IMR-90 (cell line): ENCODE results near the gene DDC. TPM values are rescaled to one million over a fixed set of nuclear protein-coding genes. Genes with fewer than 3 reads are reported as not detected.

Source experiments
- ATAC-seq: fragments of 200-7000 bp; cut with Tn5 transposase; 2 replicates; pipeline ENCODE4 v1.9.1; 2020; ENCODE audit warnings: low read depth, mild to moderate bottlenecking, moderate library complexity
- BruUV-seq: library from RNA; stranded (reverse); fragments of 400-500 nt; replicated peaks from 2 replicates; lab custom pipeline; 2021; lab: Mats Ljungman, UMichigan
- CTCF ChIA-PET: fragments of 300-600 bp; formaldehyde crosslinking; extraction: SDS; loops from one replicate; lab custom pipeline; 2021; ENCODE audit warnings: antibody characterized with exemption; lab: Yijun Ruan, JAX
- POLR2A ChIA-PET: fragments of 300-600 bp; sonication (Branson Sonifier 250); formaldehyde crosslinking; loops from one replicate; lab custom pipeline; 2022; ENCODE audit warnings: antibody characterized with exemption; ENCODE audit not compliant: unreplicated experiment; lab: Charles Lee
- DNase-seq: peaks from one replicate; pipeline ENCODE4 v3.0.0; 2013
- H2AFZ ChIP-seq: replicated peaks from 2 replicates; pipeline ENCODE3; 2013; ENCODE audit warnings: low read length, mild to moderate bottlenecking; ENCODE audit not compliant: poor library complexity
- H2AK5ac ChIP-seq: 2 replicates; pipeline ENCODE4 v1.6.1; 2013; ENCODE audit warnings: low read depth, low read length, inconsistent platforms
- H2AK9ac ChIP-seq: replicated peaks from 2 replicates; pipeline ENCODE3; 2013; ENCODE audit warnings: mild to moderate bottlenecking, low read depth, low read length, moderate library complexity; ENCODE audit not compliant: poor library complexity
- H2BK120ac ChIP-seq: 2 replicates; pipeline ENCODE4 v1.6.1; 2013; ENCODE audit warnings: low read depth, low read length, inconsistent platforms
- H2BK15ac ChIP-seq: 3 replicates; pipeline ENCODE4 v1.6.1; 2013; ENCODE audit warnings: low read depth, low read length, inconsistent platforms
- H2BK20ac ChIP-seq: 2 replicates; pipeline ENCODE4 v1.6.1; 2013; ENCODE audit warnings: low read depth, mild to moderate bottlenecking, inconsistent platforms, low read length, moderate library complexity
- H2BK5ac ChIP-seq: 2 replicates; pipeline ENCODE4 v1.6.1; 2013; ENCODE audit warnings: mild to moderate bottlenecking, low read depth, low read length, inconsistent platforms; ENCODE audit not compliant: poor library complexity, severe bottlenecking
- H3K14ac ChIP-seq: replicated peaks from 2 replicates; pipeline ENCODE4 v1.6.1; 2013; ENCODE audit warnings: low read depth, low read length, inconsistent platforms
- H3K18ac ChIP-seq: 2 replicates; pipeline ENCODE4 v1.6.1; 2013; ENCODE audit warnings: low read depth, low read length, control low read depth
- H3K23ac ChIP-seq: 2 replicates; pipeline ENCODE4 v1.6.1; 2013; ENCODE audit warnings: low read depth, low read length, inconsistent platforms
- H3K27ac ChIP-seq: 2 replicates; pipeline ENCODE4 v1.5.1; 2013; ENCODE audit warnings: mild to moderate bottlenecking, control low read depth, low read length; ENCODE audit not compliant: insufficient read depth
- H3K27me3 ChIP-seq: 2 replicates; pipeline ENCODE4 v1.6.1; 2013; ENCODE audit warnings: low read length; ENCODE audit not compliant: control insufficient read depth, insufficient read depth
- H3K36me3 ChIP-seq: 2 replicates; pipeline ENCODE4 v1.6.1; 2013; ENCODE audit warnings: low read length, mixed read lengths; ENCODE audit not compliant: control insufficient read depth, insufficient read depth
- H3K4ac ChIP-seq: 2 replicates; pipeline ENCODE4 v1.6.1; 2013; ENCODE audit warnings: low read depth, low read length, inconsistent platforms
- H3K4me1 ChIP-seq: 2 replicates; pipeline ENCODE4 v1.6.1; 2013; ENCODE audit warnings: low read length, mixed read lengths; ENCODE audit not compliant: control insufficient read depth, insufficient read depth
- H3K4me2 ChIP-seq: 2 replicates; pipeline ENCODE4 v1.6.1; 2013; ENCODE audit warnings: low read depth, mild to moderate bottlenecking, control low read depth, low read length, moderate library complexity
- H3K4me3 ChIP-seq: 2 replicates; pipeline ENCODE4 v1.5.1; 2013; ENCODE audit warnings: low read depth, mild to moderate bottlenecking, control low read depth, low read length, moderate library complexity; ENCODE audit not compliant: insufficient read depth
- H3K56ac ChIP-seq: 2 replicates; pipeline ENCODE4 v1.6.1; 2013; ENCODE audit warnings: low read length, inconsistent platforms; ENCODE audit not compliant: insufficient read depth; ENCODE audit errors: extremely low read depth
- H3K79me1 ChIP-seq, 2 experiments: 2 replicates each; pipeline ENCODE4 v1.6.1; 2013; ENCODE audit warnings: low read length in 2 of 2, inconsistent platforms in 1 of 2, low read depth in 1 of 2
- H3K9ac ChIP-seq: 2 replicates; pipeline ENCODE4 v1.6.1; 2013; ENCODE audit warnings: low read depth, low read length, control low read depth
- H3K9me1 ChIP-seq: 2 replicates; pipeline ENCODE4 v1.6.1; 2013; ENCODE audit warnings: low read length, inconsistent platforms; ENCODE audit not compliant: insufficient read depth
- H3K9me3 ChIP-seq: 2 replicates; pipeline ENCODE4 v1.6.1; 2013; ENCODE audit warnings: low read length; ENCODE audit not compliant: control insufficient read depth, insufficient read depth
- H4K20me1 ChIP-seq: 2 replicates; pipeline ENCODE4 v1.6.1; 2013; ENCODE audit warnings: low read length, inconsistent platforms; ENCODE audit not compliant: insufficient read depth
- H4K5ac ChIP-seq: 2 replicates; pipeline ENCODE4 v1.6.1; 2013; ENCODE audit warnings: mild to moderate bottlenecking, low read depth, low read length, control low read depth
- H4K8ac ChIP-seq, 2 experiments: 2 replicates each; pipeline ENCODE4 v1.6.1; 2013; ENCODE audit warnings: low read depth in 2 of 2, low read length in 2 of 2, control low read depth in 1 of 2, inconsistent platforms in 1 of 2
- H4K91ac ChIP-seq: 2 replicates; pipeline ENCODE4 v1.6.1; 2013; ENCODE audit warnings: low read depth, low read length, inconsistent platforms; ENCODE audit not compliant: insufficient read depth
- CEBPB ChIP-seq: IDR thresholded peaks from 2 replicates; pipeline ENCODE4 v1.6.1; 2012; ENCODE audit warnings: low read depth, low read length, improper control_type of control experiment
- CHD1 ChIP-seq: IDR thresholded peaks from 2 replicates; pipeline ENCODE4 v1.6.1; 2012; ENCODE audit warnings: low read depth, low read length, improper control_type of control experiment
- CTCF ChIP-seq: conservative IDR thresholded peaks from 2 replicates; pipeline ENCODE4 v1.5.1; 2012; ENCODE audit warnings: mild to moderate bottlenecking, low read depth, low read length, improper control_type of control experiment
- ELK1 ChIP-seq: fragments of 150-350 bp; IDR thresholded peaks from 2 replicates; pipeline ENCODE4 v1.6.1; 2016; ENCODE audit warnings: low read depth, mild to moderate bottlenecking, low read length, moderate library complexity, borderline replicate concordance
- FOS ChIP-seq: fragments of 150-350 bp; IDR thresholded peaks from 2 replicates; pipeline ENCODE4 v1.6.1; 2016; ENCODE audit warnings: low read depth, low read length
- MAZ ChIP-seq: IDR thresholded peaks from 2 replicates; pipeline ENCODE4 v1.6.1; 2012; ENCODE audit warnings: low read depth, mild to moderate bottlenecking, low read length, improper control_type of control experiment, moderate library complexity, borderline replicate concordance
- MXI1 ChIP-seq: IDR thresholded peaks from 2 replicates; pipeline ENCODE4 v1.6.1; 2012; ENCODE audit warnings: low read depth, mild to moderate bottlenecking, low read length, moderate library complexity, borderline replicate concordance
- POLR2A ChIP-seq: IDR thresholded peaks from 2 replicates; pipeline ENCODE4 v1.6.1; 2012; ENCODE audit warnings: mild to moderate bottlenecking, low read depth, low read length
- RAD21 ChIP-seq: IDR thresholded peaks from 2 replicates; pipeline ENCODE4 v1.6.1; 2012; ENCODE audit warnings: low read length, improper control_type of control experiment
- RCOR1 ChIP-seq: IDR thresholded peaks from 2 replicates; pipeline ENCODE4 v1.6.1; 2012; ENCODE audit warnings: mild to moderate bottlenecking, low read length, improper control_type of control experiment; ENCODE audit not compliant: insufficient replicate concordance
- RFX5 ChIP-seq: IDR thresholded peaks from 2 replicates; pipeline ENCODE4 v1.8.0; 2012; ENCODE audit warnings: low read depth, mild to moderate bottlenecking, low read length, moderate library complexity
- SMC3 ChIP-seq: fragments of 150-350 bp; IDR thresholded peaks from 2 replicates; pipeline ENCODE4 v1.6.1; 2016; ENCODE audit warnings: low read depth, mild to moderate bottlenecking, antibody characterized with exemption, low read length, moderate library complexity
- USF2 ChIP-seq: fragments of 150-350 bp; IDR thresholded peaks from 2 replicates; pipeline ENCODE4 v1.6.1; 2017; ENCODE audit warnings: mild to moderate bottlenecking, antibody characterized with exemption, low read length, low read depth
- WGBS, 2 experiments: methylation state at CpG; one replicate each; pipeline versions ENCODE4 v1.1.5 to v1.1.7; 2013; ENCODE audit warnings: missing lambda C conversion rate in 2 of 2; ENCODE audit not compliant: insufficient read length in 1 of 2; ENCODE audit errors: extremely low coverage in 2 of 2; 5-methylcytosine and 5-hydroxymethylcytosine counted together
- dilution Hi-C: fragments of 300-500 bp; cut with HindIII; formaldehyde crosslinking; loops from one replicate; pipeline ENCODE4 v1.14.3; 2018; ENCODE audit warnings: low sequenced_read_pairs; ENCODE audit not compliant: unreplicated experiment
- in situ Hi-C: fragments of 300-500 bp; cut with MboI; formaldehyde crosslinking; loops from 3 replicates; pipeline ENCODE4 v1.14.3; 2019; ENCODE audit warnings: low sequenced_read_pairs, inconsistent platforms, mixed read lengths
- intact Hi-C: fragments of 100-400 bp; cut with micrococcal nuclease; formaldehyde crosslinking; loops from 2 replicates; pipeline ENCODE4 v1.10.0; 2022
- polyA plus RNA-seq, 3 experiments: library from polyadenylated mRNA; depleted of rRNA; stranded (reverse); fragments of >200 nt; gene quantifications; 2 replicates each; pipeline ENCODE4 v1.2.3, GENCODE V29; 2012; ENCODE audit warnings: low replicate concordance in 1 of 3
- total RNA-seq: library from RNA; depleted of rRNA; stranded (reverse); fragments of >200 nt; gene quantifications from 2 replicates; pipeline ENCODE4 v1.2.3, GENCODE V29; 2012

Gene DDC
- total and polyA plus RNA-seq, 2 of the 4 experiments (the other 2 are of a cell fraction) = not detected

GRCh38 chr7:50584793-50585408, 19.7 kb upstream of the DDC start:
- Histone ChIP-seq H2BK15ac (no peak overlapping the region), H4K20me1 (no peaks in the 10 kb centered on the region), H3K4me1 (no peaks in the 10 kb centered on the region), H3K14ac (no peak overlapping the region), H3K4me2 (no peak overlapping the region), H3K4ac (no peak overlapping the region), H2AK5ac (no peak overlapping the region), H3K9me3 (no peaks in the 10 kb centered on the region), H2BK5ac (no peak overlapping the region), H2BK120ac (no peak overlapping the region), H3K27ac (no peak overlapping the region), H4K5ac (no peak overlapping the region), H3K27me3 (no peaks in the 10 kb centered on the region), H3K56ac (no peak overlapping the region), H3K4me3 (no peak overlapping the region), H2AFZ (no peak overlapping the region), H3K18ac (no peak overlapping the region), H2AK9ac (no peak overlapping the region), H3K79me1 (no peaks in the 10 kb centered on the region), H3K36me3 (no peaks in the 10 kb centered on the region), H3K9me1 (no peaks in the 10 kb centered on the region), H2BK20ac (no peak overlapping the region), H4K8ac (no peak overlapping the region), H4K91ac (no peak overlapping the region), H3K9ac (no peak overlapping the region), H3K23ac (no peak overlapping the region)
- BruUV-seq = no TSS peak
- WGBS, 2 experiments = 70% methylated on average over 2 of the region's 5 CpGs; no CpG with 5 or more reads in 1 of the 2 experiments
- no peak for ATAC-seq
- in situ Hi-C loops = no loop called here
- no peak for DNase-seq
- intact Hi-C loops = no loop called here
- TF ChIP-seq FOS (no peak), ELK1 (no peak), USF2 (no peak), POLR2A (no peak), CEBPB (no peak), RFX5 (no peak), CHD1 (no peak), RCOR1 (no peak), SMC3 (no peak), CTCF (no peak), RAD21 (no peak), MAZ (no peak), MXI1 (no peak)
- POLR2A ChIA-PET = no interaction called here
- CTCF ChIA-PET = interaction anchor here (0.6 kb wide), 1 partner anchor 486 kb away, joined by 3 read pairs; no protein-coding TSS in a partner anchor
- dilution Hi-C loops = no loop called here
